B cell (primary cell): Measurements from ENCODE around the gene CREG1. TPM values are rescaled to one million over a fixed set of nuclear protein-coding genes. Genes with fewer than 3 reads are reported as not detected.
A peak's percentile ranks its signal among the peaks of the same experiment; 100 is the strongest.

Experiments used
- ATAC-seq: fragments of 200-7000 bp; cut with Tn5 transposase; one replicate; pipeline ENCODE4 v1.10.0; 2021; ENCODE audit warnings: low read depth, mild to moderate bottlenecking, moderate number of reproducible peaks, moderate library complexity
- CTCF ChIA-PET: fragments of 350-600 bp; sonication (Branson Sonifier 250); formaldehyde crosslinking; loops from one replicate; lab custom pipeline; 2021; ENCODE audit warnings: antibody characterized with exemption, inconsistent platforms; lab: Charles Lee
- POLR2A ChIA-PET: fragments of 350-600 bp; sonication (Branson Sonifier 250); formaldehyde crosslinking; loops from one replicate; lab custom pipeline; 2021; ENCODE audit warnings: antibody characterized with exemption; lab: Charles Lee
- DNase-seq: peaks from one replicate; pipeline ENCODE4 v3.0.0; 2013
- H2AFZ ChIP-seq: 2 replicates; pipeline ENCODE4 v1.6.1; 2012; ENCODE audit warnings: mild to moderate bottlenecking, low read depth, low read length; ENCODE audit not compliant: insufficient read depth, poor library complexity, severe bottlenecking
- H3K27ac ChIP-seq, 2 donors: 1 replicate in 1 of 2; 2 replicates in 1 of 2; pipeline ENCODE4 v1.5.1; 2012 to 2013; ENCODE audit warnings: low read length in 2 of 2, mild to moderate bottlenecking in 2 of 2, moderate library complexity in 1 of 2
- H3K27me3 ChIP-seq, 4 experiments: fragments of 200-600 bp in 1 of 4; sonication (generic) in 1 of 4; replicated peaks in 1 of 4; 1 replicate in 2 of 4; 2 replicates in 2 of 4; pipeline versions ENCODE4 v1.6.1 to v1.7.0; 2013 to 2016; ENCODE audit warnings: low read length in 3 of 4, mild to moderate bottlenecking in 2 of 4, mixed read lengths in 1 of 4, moderate library complexity in 1 of 4; ENCODE audit not compliant: insufficient read depth in 4 of 4, control insufficient read depth in 3 of 4; ENCODE audit errors: control extremely low read depth in 1 of 4
- H3K36me3 ChIP-seq, 2 experiments: replicated peaks in 1 of 2; 1 replicate in 1 of 2; 2 replicates in 1 of 2; pipeline versions ENCODE4 v1.6.1 to v1.7.1; 2013; ENCODE audit warnings: low read length in 1 of 2; ENCODE audit not compliant: insufficient read depth in 2 of 2, control insufficient read depth in 1 of 2; ENCODE audit errors: control extremely low read depth in 1 of 2, extremely low read depth in 1 of 2
- H3K4me1 ChIP-seq, 2 donors: fragments of 200-600 bp in 1 of 2; sonication (generic) in 1 of 2; 1 replicate in 1 of 2; 2 replicates in 1 of 2; pipeline versions ENCODE4 v1.5.1 to v1.6.1; 2013 to 2017; ENCODE audit warnings: low read length in 2 of 2; ENCODE audit not compliant: control insufficient read depth in 2 of 2, insufficient read depth in 2 of 2
- H3K4me2 ChIP-seq: replicated peaks from 2 replicates; pipeline ENCODE3; 2012; ENCODE audit warnings: mild to moderate bottlenecking, low read depth, low read length; ENCODE audit not compliant: poor library complexity, severe bottlenecking
- H3K4me3 ChIP-seq, 5 experiments: fragments of 200-600 bp in 1 of 5; sonication (generic) in 1 of 5; 1 replicate in 3 of 5; 2 replicates in 2 of 5; pipeline versions ENCODE4 v1.5.1 to v1.7.0; 2011 to 2016; ENCODE audit warnings: low read length in 4 of 5, mild to moderate bottlenecking in 4 of 5, low read depth in 2 of 5, control low read depth in 1 of 5, moderate library complexity in 1 of 5; ENCODE audit not compliant: insufficient read depth in 1 of 5; ENCODE audit errors: control extremely low read depth in 1 of 5, extremely low read depth in 1 of 5
- H3K79me2 ChIP-seq: fragments of 200-600 bp; sonication (generic); one replicate; pipeline ENCODE4 v1.6.0; 2016; ENCODE audit warnings: low read length; ENCODE audit not compliant: control insufficient read depth, insufficient read depth
- H3K9ac ChIP-seq: fragments of 200-600 bp; sonication (generic); 2 replicates; pipeline ENCODE4 v1.6.1; 2017; ENCODE audit warnings: mild to moderate bottlenecking, low read length, moderate library complexity
- H3K9me3 ChIP-seq, 3 donors: one replicate each; pipeline versions ENCODE4 v1.6.1 to v1.7.1; 2013; ENCODE audit warnings: low read length in 2 of 3; ENCODE audit not compliant: control insufficient read depth in 2 of 3, insufficient read depth in 1 of 3; ENCODE audit errors: control extremely low read depth in 1 of 3
- H4K20me1 ChIP-seq: 2 replicates; pipeline ENCODE4 v1.6.0; 2012; ENCODE audit warnings: mild to moderate bottlenecking, low read length; ENCODE audit not compliant: insufficient read depth, control insufficient read depth, poor library complexity, severe bottlenecking
- H3K27ac Mint-ChIP-seq: one replicate; pipeline ENCODE4 v1.8.0; 2021; ENCODE audit warnings: mixed read lengths
- H3K27me3 Mint-ChIP-seq: one replicate; pipeline ENCODE4 v1.8.0; 2021; ENCODE audit warnings: mixed read lengths
- H3K4me1 Mint-ChIP-seq: one replicate; pipeline ENCODE4 v1.8.0; 2021; ENCODE audit warnings: mixed read lengths
- H3K4me3 Mint-ChIP-seq: one replicate; pipeline ENCODE4 v1.8.0; 2021; ENCODE audit warnings: mixed read lengths
- H3K9me3 Mint-ChIP-seq: one replicate; pipeline ENCODE4 v1.8.0; 2022; ENCODE audit warnings: mixed read lengths; ENCODE audit not compliant: insufficient read depth
- CTCF ChIP-seq: fragments of 200-600 bp; IDR thresholded peaks from one replicate; pipeline ENCODE4 v1.8.0; 2022; ENCODE audit warnings: antibody characterized with exemption, mild to moderate bottlenecking
- EZH2 ChIP-seq: IDR thresholded peaks from 2 replicates; pipeline ENCODE4 v1.6.1; 2012; ENCODE audit warnings: borderline replicate concordance, low read depth, mild to moderate bottlenecking, moderate library complexity, low read length; ENCODE audit not compliant: insufficient read depth, poor library complexity, severe bottlenecking
- WGBS: methylation state at CpG from one replicate; pipeline ENCODE4 v1.1.5; 2013; ENCODE audit warnings: missing lambda C conversion rate; ENCODE audit not compliant: insufficient coverage; 5-methylcytosine and 5-hydroxymethylcytosine counted together
- intact Hi-C: fragments of 100-400 bp; cut with micrococcal nuclease; formaldehyde crosslinking; loops from one replicate; pipeline ENCODE4 v1.10.0; 2022
- polyA plus RNA-seq: library from polyadenylated mRNA; depleted of rRNA; stranded (reverse); fragments of >200 nt; gene quantifications from 2 replicates; pipeline ENCODE4 v1.2.3, GENCODE V29; 2012
- total RNA-seq, 2 donors: library from RNA; stranded (reverse); fragments of 120-200 nt in 1 of 2; gene quantifications; 1 replicate in 1 of 2; 2 replicates in 1 of 2; pipeline versions ENCODE4 v1.2.3 to v1.2.4, GENCODE V29; 2013 to 2022

Gene CREG1
- total and polyA plus RNA-seq, 2 donors (not counting 1 experiment from before 2014, with no cell fraction given): 7.5 to 8.4 TPM

- H3K79me2 ChIP-seq: no peaks in the 10 kb centered on the region
- H3K4me3 Mint-ChIP-seq: peak overlapping the region; percentile 96
- peak overlapping the region; percentile 87 for H3K4me2 ChIP-seq
- POLR2A ChIA-PET: interaction anchor here (0.6 to 1.3 kb wide), 6 partner anchors 46 to 163 kb away, joined by 3 read pairs; no protein-coding TSS in a partner anchor
- CTCF ChIA-PET: interaction anchor here (0.5 to 5.2 kb wide), 14 partner anchors 11 to 490 kb away, joined by 3 to 40 read pairs (median 4); no protein-coding TSS in a partner anchor
- H3K9me3 Mint-ChIP-seq: no peaks in the 10 kb centered on the region
- H3K27ac Mint-ChIP-seq: peak overlapping the region; percentile 82
- H3K27ac ChIP-seq: no peak overlapping the region
- no peak for DNase-seq
- 8% methylated on average over 7 of the region's 15 CpGs for WGBS
- no peaks in the 10 kb centered on the region for H3K27me3 ChIP-seq
- ATAC-seq: peak; percentile 5
- peak overlapping the region; percentile 74 for H3K9ac ChIP-seq
- intact Hi-C loops: loop anchor here (5.0 to 10.0 kb wide), 4 partner anchors 48 to 639 kb away; partner anchors contain the start of genes DCAF6 and MPC2
- H2AFZ ChIP-seq: peak overlapping the region; percentile 90
- peaks cover 23% of the 10 kb centered on the region for H3K4me1 Mint-ChIP-seq
- H4K20me1 ChIP-seq: no peaks in the 10 kb centered on the region
- H3K27me3 Mint-ChIP-seq: no peaks in the 10 kb centered on the region
- peaks cover 10 to 23% of the 10 kb centered on the region in 2 donors for H3K4me1 ChIP-seq
- TF ChIP-seq CTCF (no peak), EZH2 (no peak)
- H3K36me3 ChIP-seq: no peaks in the 10 kb centered on the region
- H3K4me3 ChIP-seq: peak overlapping the region; percentile 56 to 82 (median 68)
- H3K9me3 ChIP-seq: no peaks in the 10 kb centered on the region
Measured at GRCh38 chr1:167554028-167554779, 642 bp upstream of the CREG1 start.

GRCh38 chr1:167551362-167551761 lies 2.2 kb downstream of the CREG1 start:
- peaks cover 10 to 22% of the 10 kb centered on the region in 2 donors for H3K4me1 ChIP-seq
- no peak overlapping the region for H3K4me3 ChIP-seq
- POLR2A ChIA-PET: no interaction called here
- H3K79me2 ChIP-seq: no peaks in the 10 kb centered on the region
- intact Hi-C loops: loop anchor here (5.0 to 10.0 kb wide), 4 partner anchors 51 to 637 kb away; partner anchors contain the start of genes DCAF6 and MPC2
- H3K27ac ChIP-seq: no peak overlapping the region
- ATAC-seq (no peak), DNase-seq (no peak)
- no peaks in the 10 kb centered on the region for H3K27me3 ChIP-seq
- no peaks in the 10 kb centered on the region for H3K9me3 ChIP-seq
- no peaks in the 10 kb centered on the region for H3K36me3 ChIP-seq
- H3K9me3 Mint-ChIP-seq: no peaks in the 10 kb centered on the region
- no peak overlapping the region for H2AFZ ChIP-seq
- H3K4me3 Mint-ChIP-seq: no peak overlapping the region
- H3K4me1 Mint-ChIP-seq: peaks cover 23% of the 10 kb centered on the region
- H3K4me2 ChIP-seq: no peak overlapping the region
- no peaks in the 10 kb centered on the region for H3K27me3 Mint-ChIP-seq
- no peaks in the 10 kb centered on the region for H4K20me1 ChIP-seq
- WGBS: no CpG with 5 or more reads among the region's 1 CpG
- TF ChIP-seq CTCF (no peak), EZH2 (no peak)
- H3K9ac ChIP-seq: no peak overlapping the region
- CTCF ChIA-PET: interaction anchor here (1.7 to 3.1 kb wide), 2 partner anchors 11 to 136 kb away, joined by 13 read pairs; no protein-coding TSS in a partner anchor
- no peak overlapping the region for H3K27ac Mint-ChIP-seq
